CD4-positive, alpha-beta T cell treated with Interleukin-1 beta for 1 hour (primary cell): ENCODE measurements around the gene RBMS1.
A peak's percentile ranks its signal among the peaks of the same experiment; 100 is the strongest.

ENCODE experiments used
- DNase-seq, 2 donors: peaks; one replicate each; pipeline ENCODE4 v3.0.0-alpha.2; 2020 to 2022

Gene RBMS1

DNA sequence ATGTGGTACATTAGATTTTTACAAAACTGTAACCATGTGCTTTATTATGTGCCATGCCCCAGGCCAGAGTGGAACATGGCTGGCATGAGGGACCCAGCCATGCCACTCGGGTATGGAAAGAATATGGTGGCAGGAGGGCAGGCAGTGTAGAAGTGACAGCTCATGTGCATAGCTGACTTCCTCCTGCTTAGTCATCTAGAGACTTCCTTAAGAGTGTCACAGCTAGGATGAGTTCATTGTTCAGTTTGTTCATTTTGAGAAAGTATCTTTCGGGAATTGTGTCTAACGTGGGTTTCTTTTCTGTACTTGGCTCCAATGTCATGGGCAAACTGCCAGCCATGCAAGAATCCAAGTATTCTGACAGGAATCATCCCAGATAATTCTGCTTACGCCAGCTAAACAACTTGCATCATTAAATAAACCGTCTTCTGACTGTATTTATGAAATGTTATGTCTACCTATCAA, 199.2 kb downstream of the RBMS1 start:
- no peak for DNase-seq

DNA sequence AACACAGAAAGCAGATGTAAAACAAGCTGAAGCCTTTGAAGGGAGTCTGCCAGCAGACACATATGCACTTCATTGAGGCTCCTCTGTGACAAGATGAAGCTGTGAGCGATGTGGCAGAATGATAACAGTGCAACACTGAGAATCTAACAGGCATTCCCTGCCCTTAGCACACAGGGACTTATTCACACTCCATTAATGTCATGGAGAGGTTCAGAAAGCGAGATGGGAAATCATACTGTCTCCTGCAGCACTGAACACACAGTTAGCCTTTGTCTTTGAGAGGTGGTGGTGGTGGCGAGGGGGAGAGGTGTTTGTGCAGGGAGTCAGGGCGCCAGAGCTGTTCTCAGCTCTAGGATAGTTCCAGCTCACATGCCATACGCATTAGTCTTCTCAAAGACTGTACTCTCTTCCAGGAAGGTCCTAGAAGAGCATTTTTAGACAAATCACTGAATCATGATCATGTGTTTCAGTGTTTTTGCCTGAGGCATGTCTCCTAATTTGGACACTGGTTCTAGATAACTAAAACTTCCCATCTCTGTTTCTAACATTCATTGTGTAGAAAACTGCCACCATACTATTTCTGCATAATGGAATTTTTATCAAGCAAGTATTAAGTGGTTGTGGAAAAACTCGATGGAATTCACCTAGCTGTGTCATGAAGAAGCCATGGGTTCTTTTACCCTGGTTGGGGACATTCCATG, 200.1 kb downstream of the RBMS1 start:
- no peak for DNase-seq

DNA sequence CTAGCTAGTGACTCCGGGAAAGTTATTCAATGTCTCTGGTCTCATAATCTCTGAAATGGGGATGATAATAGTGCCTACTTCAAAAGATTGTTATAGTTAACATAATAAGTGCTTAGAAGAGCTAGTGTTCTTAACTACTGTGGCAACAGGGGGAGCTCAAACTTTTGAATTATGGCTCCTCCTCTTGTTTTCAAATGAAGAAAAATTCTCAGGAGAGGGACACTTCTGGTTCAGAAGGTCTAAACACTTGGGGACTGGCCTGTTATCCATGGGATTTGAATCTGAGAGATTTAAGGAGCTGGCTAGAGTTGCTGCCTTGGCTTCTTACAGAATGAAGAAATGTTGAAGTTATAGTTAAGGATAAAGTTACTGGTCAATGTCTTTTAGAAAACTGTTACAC, 201.4 kb downstream of the RBMS1 start:
- DNase-seq, result no peak

DNA sequence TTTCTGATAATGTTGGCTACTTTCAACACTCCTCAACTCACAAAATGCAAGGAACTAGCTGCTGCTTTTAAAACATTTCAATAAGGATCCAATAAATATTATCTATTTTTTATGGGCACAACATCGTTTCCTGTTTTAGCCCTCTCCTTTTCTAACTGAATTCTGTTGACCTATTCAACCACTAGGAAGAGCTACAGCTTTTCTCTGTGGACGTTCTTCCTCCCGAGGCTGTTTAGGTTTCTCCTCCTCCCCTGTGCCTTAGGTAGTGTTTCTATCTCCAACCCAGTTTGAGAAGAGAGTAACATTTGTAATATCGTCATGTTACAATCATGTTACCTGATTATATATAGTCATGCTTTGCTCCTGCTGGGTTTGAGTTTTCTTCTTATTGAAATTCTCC, 202.2 kb downstream of the RBMS1 start:
- no peak for DNase-seq

DNA sequence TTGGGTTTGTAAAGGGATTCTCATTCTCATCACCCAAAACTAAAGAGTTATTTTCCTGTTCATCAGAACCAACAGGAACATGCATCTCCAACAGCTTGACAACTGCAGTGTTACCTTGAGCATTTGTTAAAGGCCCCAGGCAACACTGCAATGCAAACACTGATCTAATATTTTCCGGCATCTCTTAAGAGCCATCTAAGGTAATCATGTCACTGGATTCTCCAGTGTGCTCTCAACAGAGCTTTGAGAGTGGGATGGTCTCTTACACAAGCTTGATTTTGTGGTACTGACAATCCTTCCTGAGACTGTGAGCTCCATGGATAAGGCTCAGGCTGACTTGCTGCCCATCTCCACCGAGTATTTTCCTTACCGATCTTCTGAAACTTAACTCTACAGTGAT, 203.0 kb downstream of the RBMS1 start:
- DNase-seq, result no peak

DNA sequence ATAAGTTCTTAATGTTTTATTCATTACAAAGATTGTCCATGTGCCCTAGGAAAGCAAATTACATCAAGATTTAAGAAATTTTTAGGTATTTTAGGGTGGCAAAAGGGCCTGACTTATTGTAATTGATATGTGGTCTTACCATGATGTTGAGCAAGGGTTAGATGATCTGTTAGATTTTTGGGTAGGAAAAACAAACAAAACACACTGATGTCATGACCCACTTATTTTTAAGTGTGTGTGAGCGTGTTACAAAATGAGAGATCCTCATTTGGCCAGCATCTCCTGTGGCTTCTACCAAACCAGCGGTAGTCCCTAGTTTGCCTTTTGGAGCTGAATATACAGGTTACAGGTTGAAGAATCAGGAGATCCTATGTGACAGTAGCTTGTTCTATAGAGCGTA, 203.8 kb downstream of the RBMS1 start:
- DNase-seq, result no peak

DNA sequence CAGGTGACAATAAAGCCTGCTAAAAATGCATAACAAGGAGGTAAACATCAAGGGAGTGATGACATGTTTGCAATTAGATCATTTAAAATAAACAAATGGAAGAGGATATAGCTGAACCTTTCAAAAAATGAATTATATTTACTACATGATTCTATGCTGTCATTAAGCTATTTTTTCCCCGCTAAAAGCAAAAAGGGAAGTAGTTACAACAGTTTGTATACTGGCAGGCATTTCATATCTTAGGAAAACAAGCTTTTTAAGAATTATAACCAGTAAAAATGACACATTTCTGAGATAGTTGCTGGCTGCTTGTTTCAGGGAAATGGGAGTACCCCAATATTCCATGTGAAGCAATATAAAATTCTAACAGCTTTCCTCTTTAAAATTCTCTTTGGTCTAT, 204.5 kb downstream of the RBMS1 start:
- no peak for DNase-seq

DNA sequence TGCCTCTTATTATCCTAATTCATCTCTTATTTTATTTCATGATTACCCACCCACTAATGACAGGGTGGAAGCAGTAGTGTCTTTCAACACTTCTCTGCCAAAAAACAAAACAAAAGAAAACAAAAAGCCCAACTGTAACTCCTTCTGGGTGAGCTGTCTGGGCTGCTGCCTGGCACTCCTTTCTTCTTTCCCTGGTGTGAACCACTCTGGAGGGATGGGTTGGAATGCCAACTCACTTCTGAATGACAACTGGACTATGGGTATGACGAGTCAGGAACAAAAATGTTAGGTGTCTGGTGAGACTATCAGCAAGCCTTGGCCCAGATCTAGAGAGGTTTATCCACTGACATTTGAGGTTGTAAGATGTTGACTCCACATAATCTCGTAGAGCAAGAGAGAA, 205.3 kb downstream of the RBMS1 start:
- DNase-seq, result no peak

DNA sequence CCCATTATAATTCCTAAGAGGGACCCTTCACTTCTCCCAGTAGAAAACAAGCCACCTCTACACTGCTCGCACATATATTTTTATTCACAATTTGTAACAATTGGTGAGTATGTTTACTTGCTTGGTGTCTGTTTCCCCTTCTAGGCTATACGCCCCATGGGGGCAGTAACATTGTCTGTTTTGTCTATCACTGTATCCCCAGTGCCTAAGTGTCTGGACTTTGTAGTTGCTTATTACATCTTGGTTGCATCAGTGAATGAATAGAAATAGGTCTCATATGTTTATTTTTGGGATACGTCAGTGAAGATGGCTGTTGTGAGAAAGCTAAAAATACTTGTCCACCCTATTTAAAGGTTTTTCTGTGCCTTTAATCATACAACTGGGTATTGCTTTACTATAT, 206.1 kb downstream of the RBMS1 start:
- no peak for DNase-seq

DNA sequence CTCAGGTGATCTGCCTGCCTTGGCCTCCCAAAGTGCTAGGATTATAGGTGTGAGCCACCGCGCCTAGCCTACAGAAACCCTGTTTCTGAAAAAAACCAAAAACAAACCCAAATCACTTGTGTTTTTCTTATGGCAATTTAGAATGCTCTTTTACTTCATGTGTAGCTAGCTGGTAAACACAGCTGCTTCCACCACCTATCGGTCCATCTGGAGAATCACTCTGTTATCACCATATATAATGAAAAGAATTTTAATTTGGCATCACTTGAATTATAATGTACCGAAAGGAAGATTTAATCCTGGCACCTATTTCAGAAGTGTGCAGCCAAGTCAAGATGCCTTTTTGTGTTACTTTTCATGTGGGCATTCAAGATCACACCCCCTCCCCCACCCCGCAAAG, 207.1 kb downstream of the RBMS1 start:
- no peak for DNase-seq

DNA sequence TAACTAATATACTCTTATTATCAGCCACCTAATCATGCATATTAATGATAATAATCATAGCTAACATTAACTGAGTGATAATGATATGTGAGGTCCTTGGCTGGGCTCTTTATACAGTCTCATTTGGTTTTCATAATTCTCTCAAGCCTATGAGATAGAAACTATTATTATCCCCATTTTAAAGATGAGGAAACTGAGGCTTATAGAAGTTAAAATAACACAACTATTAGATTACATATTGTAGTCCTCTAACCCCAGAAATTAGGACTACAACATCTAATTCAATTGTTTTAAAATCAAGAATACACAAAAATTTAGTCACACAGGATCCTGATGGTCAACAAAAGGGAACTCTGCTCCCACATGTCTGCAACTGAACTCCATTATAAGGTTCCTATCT, 209.9 kb downstream of the RBMS1 start:
- no peak for DNase-seq

DNA sequence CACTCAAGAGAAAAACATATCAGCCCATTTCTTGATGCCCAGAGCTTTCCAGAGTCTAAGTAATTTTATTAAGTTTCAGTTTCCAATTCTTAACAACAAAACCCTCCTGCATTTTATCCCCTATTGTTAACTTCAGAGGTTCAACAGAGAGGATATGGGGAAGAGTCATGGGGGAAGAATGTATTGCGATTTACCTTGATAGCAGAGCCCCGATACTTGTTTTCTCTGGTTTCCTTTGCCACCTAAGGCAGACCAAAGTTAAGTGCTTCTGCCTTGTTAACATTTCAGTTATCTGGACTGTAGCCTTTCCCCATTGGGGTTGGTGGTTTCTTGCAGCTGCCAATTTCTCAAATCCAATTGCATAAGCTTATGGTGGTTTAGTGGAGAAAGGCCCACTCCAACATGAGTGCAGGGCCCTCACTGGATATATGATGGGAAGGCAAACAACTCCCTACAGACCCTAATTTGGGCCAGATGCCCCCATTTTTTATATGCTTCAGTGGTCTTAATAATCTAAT, 211.5 kb downstream of the RBMS1 start:
- no peak for DNase-seq

DNA sequence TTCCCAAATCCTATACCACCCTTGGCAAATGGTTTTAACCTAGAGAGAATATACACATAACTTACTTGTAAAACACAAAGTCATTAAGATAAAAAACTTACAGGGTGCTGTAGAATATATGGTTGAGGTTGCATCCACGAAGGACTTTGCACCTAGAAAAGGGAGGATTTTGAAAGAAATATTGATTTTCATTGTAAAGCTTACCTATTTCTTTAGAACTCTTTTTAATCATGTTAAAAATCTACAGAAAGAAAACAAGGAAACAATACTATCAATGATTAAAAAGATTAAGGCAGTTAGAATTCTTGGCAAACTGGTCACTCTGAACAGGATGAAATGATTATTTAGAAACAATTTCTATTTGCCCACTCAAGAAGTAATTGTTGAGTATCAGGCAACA, 212.4 kb downstream of the RBMS1 start:
- DNase-seq, result no peak

DNA sequence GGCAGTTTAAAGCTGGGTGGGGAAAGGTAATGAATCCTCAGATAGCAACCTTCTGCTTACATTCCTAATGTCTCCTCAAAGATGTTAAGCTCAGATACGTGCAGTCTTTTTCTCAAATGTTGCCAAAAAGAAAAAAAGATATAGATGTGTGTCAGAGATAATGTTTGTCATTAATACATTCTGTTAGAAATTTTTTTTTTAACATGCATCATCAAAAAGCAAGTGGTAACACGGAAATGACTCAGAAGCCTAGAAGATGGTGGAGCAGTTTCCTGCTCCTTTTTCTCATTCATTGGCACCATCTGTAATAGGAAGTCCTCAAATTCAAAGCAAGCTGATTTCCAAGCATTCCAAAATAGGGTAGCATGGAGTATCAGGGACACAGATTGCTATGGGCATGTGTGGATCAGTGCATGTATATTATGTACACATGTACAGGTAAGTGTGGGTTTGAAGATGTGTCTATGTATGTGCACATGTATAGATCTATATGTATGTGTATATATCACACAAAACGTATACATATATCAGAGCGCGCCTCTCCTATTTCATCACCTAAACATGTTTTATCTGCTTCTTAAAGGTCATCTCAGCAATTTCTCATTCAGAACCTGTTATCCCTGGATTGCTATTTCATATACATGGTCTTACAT, 213.7 kb downstream of the RBMS1 start:
- DNase-seq, result no peak

DNA sequence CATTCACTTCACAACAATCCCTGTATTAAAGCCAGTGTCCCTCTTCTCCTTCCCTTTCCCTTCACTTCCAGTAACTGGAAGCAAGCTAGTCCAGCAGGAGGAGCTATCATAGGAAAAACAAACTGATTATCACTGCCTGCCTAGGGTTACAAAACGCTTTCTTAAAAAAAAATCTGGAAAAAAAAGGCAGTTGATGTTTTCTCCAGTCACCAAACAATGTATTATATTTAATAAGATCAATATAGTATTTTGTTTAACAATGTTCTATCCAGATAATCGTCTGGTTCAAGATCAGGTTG, 214.8 kb downstream of the RBMS1 start:
- no peak for DNase-seq

DNA sequence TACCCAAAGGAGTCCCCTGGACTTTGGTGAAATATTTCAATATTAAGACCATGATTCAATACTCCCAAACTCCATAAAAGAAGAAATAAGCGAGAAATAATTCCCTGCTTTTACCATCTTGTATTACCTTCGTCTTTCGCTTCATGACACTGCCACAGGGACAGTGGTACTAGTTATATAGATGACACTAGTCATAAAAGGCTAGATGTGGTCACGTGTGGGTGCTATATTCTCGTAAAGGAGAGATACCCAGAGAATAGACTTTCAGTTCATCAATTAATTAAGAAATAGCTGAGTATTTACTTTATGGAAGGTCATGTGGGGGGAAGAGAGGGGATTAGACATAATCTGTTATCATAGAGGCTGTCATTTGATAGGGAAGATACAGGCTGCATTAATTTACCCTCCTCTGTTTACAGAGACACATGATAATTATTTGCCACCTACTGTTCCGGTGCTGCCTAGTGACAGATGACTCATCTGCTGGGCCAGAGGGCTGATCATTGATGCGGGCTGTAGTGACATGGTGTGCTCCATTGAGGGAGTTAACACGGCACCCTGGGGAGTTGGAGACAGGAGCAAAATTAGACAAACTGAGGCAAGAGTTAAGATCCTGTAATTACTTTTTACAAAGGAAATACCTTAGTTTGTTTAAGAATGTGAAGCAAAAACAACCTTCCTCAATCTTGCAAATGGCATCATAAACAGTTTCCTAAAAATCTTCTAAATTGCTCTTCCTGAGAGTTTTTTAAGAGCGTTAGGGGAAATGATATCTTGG, 215.3 kb downstream of the RBMS1 start:
- no peak for DNase-seq

DNA sequence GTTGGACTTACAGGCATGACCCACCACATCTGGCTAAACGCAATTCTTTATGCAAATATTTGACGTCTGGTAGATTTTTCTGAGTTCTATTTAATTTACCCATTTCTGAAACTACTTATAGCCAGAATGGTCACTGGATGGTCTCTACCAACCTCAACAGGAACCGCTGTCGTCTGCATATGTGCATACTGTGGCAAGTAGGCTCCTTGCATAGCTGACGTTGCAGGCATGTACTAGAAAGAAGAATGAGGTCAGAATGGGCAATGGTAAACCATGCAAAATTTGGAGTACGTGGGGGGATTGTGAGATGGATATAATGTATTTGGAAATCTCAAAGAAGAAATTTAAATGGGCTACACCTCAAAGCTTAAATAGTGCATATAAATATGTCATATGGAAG, 216.5 kb downstream of the RBMS1 start:
- DNase-seq, result no peak

DNA sequence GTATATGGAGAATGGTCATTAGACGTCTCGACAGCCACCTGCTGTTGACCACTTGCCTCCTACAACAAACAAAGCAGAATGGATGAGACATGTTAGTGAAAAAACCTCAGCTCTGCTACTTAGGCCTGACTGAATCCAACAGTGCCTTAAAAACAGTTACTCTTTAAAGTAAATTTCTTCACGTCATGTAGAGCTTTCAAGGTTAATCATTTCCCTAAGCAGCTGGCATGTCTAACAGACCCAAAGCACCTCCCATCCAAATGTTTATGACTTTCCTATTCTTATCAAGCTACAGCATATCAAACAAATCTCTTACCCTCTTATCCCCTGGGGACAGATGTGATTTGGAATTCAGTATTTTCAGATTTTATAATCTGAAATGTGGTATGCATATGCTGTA, 218.0 kb downstream of the RBMS1 start:
- no peak for DNase-seq

DNA sequence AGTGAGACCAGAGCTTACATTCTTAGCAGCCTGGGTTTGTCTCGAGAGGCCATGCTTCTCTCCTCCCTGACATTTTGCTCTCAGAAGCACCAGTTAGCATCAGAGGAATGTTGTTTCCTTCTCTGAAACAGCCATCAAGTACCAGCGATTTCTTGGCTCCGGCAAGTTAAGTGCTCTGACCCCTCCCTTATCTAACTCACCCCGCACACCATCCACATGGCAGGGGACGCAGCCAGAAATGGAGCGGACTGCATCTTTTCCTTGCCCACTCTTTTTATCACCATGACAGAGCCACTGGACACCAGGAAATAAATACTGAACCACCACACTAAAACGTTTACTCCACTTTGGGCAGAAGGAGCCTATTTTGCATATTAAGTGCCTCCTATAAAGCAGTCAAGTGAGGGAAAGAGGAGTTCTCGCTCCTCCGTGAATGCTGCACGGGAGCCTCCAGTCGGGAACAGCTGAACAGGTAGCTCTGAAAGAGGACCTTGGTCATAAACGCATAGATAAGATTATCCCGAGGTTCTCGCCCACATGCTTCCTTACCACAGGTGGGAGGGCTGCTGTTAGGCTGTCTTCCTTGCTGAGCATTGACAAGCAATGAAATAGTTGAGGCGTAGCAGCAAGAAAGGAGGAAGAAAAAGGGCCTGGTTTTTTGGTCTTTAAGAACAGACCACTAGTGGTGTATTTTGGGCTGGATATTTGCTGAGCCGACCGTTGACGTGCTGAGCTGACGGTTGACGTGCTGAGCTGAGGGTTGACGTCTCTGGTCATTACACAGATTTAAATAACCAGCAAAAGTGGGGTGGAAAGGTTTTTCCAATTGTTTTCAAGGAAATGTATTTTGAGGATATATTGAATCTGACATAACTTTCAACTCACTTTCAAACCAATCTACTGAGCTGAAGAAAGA, 222.2 kb downstream of the RBMS1 start:
- no peak for DNase-seq

DNA sequence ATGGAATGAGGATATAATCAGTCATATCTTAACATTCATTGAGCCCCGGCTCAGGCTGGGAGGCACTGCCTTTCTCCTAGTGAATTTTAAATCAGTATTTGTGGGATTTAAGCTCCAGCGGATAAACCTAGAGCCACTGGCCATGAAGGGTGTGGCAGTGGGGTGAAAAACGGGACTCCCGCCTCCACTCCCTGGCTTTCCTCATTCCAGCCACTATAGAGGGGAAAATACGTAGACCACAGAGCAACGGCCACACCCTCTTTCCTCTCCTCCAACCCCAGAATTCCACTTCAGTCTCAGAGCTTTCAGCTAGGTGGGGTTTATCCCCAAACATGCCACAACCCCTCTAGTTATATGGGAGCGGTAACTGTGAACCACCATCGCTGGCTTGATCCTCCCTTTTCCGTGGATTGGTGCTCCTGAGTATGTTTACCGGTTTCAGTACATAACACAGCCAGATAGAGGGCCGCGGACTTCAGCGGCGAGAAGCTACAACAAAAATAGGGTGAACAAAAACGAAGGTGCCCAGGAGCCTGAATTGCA, 223.0 kb downstream of the RBMS1 start:
- DNase-seq, result no peak

DNA sequence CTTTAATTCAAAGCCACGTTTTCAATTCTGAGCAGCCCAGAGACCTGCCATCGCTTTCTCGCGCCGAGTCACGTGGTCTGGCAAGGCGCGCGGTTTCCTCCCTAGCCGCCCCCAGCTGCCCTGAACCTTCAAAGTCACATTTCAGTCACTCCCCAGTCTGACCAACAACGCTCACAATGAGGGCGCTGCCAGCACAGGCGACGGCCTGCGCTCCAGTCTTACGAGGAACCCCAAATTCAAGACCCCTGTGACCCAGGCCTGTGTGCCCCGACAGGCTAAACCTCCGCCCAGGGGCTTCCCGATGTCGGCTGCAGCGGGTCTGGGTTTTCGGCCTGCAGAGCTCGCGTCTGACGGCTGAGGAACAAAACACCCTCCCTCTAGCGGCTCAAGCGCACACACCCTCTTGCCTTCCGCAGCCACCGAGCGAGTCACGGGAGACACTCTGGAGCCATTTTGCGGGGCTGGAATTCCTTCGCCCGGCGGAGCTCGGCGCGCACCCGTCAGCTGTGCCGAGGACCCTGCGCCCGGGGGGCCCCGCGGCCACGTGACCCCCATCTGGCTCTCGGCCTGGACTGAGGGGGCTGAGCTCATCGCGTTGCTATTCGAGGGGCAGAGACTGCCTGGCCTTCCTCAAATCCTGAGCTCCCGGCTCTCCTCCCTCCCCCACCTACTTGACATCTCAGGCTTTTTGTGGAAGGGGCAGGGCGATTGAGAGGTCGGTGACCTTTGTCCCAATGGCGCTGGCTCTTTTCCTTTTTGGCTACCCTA, 223.6 kb downstream of the RBMS1 start:
- DNase-seq, result peak; percentile 61 to 65

DNA sequence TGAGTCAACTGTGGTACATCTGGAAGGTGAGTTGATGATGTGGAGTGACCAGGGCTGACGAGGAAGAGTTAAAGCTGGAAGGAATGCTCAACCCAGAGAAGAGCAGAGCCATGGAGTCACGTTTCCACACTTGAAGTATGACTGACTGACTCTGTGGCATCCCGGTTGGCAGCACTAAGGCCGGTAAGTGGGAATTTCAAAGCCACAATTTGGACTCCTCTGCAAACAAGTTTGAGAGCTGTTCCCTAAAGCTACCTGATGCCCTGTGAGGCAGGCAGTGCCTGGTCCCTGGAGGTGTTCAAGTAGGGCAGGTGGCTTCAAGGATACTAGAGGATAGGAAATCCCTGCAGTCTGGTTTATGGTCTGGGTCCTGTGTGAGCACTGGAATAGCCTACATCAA, 224.2 kb downstream of the RBMS1 start:
- peak in 1 of 2 donors; percentile 10 for DNase-seq
